Astrocyte (in vitro differentiated cells and primary cell): Measurements from ENCODE around the gene MED6. TPM values are rescaled to one million over a fixed set of nuclear protein-coding genes. Genes with fewer than 3 reads are reported as not detected.

ENCODE experiments used
- DNase-seq: peaks from one replicate; pipeline ENCODE4 v3.0.0-alpha.2; 2010; ENCODE audit warnings: low read depth
- FAIRE-seq: peaks from 2 replicates; lab custom pipeline; 2011; peaks lifted over from hg19 to GRCh38; lab: Jason Lieb, UNC
- H2AFZ ChIP-seq: 2 replicates; pipeline ENCODE4 v1.6.0; 2012; ENCODE audit warnings: low read depth, low read length, inconsistent platforms
- H3K27ac ChIP-seq: 2 replicates; pipeline ENCODE4 v1.5.1; 2011; ENCODE audit warnings: low read depth, low read length, inconsistent platforms
- H3K27me3 ChIP-seq: 2 replicates; pipeline ENCODE4 v1.6.0; 2011; ENCODE audit warnings: low read length, inconsistent platforms; ENCODE audit not compliant: insufficient read depth
- H3K36me3 ChIP-seq: 2 replicates; pipeline ENCODE4 v1.5.1; 2011; ENCODE audit warnings: low read length, inconsistent platforms; ENCODE audit not compliant: insufficient read depth
- H3K4me1 ChIP-seq: 2 replicates; pipeline ENCODE4 v1.5.1; 2011; ENCODE audit warnings: low read length, inconsistent platforms; ENCODE audit not compliant: insufficient read depth
- H3K4me2 ChIP-seq: 2 replicates; pipeline ENCODE4 v1.6.0; 2012; ENCODE audit warnings: low read length, inconsistent platforms
- H3K4me3 ChIP-seq: 2 replicates; pipeline ENCODE4 v1.5.1; 2011; ENCODE audit warnings: low read depth, mild to moderate bottlenecking, low read length, inconsistent platforms; ENCODE audit not compliant: insufficient read depth
- H3K79me2 ChIP-seq: 2 replicates; pipeline ENCODE4 v1.6.0; 2012; ENCODE audit warnings: mild to moderate bottlenecking, low read length, inconsistent platforms; ENCODE audit not compliant: insufficient read depth
- H3K9ac ChIP-seq: 2 replicates; pipeline ENCODE4 v1.6.0; 2012; ENCODE audit warnings: mild to moderate bottlenecking, low read length, inconsistent platforms
- H3K9me3 ChIP-seq: 2 replicates; pipeline ENCODE4 v1.5.1; 2012; ENCODE audit warnings: low read depth, mild to moderate bottlenecking, low read length, inconsistent platforms; ENCODE audit not compliant: insufficient read depth
- H4K20me1 ChIP-seq: 2 replicates; pipeline ENCODE4 v1.6.0; 2012; ENCODE audit warnings: low read length, inconsistent platforms; ENCODE audit not compliant: insufficient read depth
- H3K27ac Mint-ChIP-seq: one replicate; pipeline ENCODE4 v1.8.0; 2021; ENCODE audit warnings: mild to moderate bottlenecking, mixed read lengths; ENCODE audit not compliant: unreplicated experiment
- H3K27me3 Mint-ChIP-seq: one replicate; pipeline ENCODE4 v1.8.0; 2021; ENCODE audit warnings: low read depth, mixed read lengths; ENCODE audit not compliant: unreplicated experiment
- H3K36me3 Mint-ChIP-seq: one replicate; pipeline ENCODE4 v1.8.0; 2021; ENCODE audit warnings: low read depth, mixed read lengths; ENCODE audit not compliant: unreplicated experiment
- H3K4me1 Mint-ChIP-seq: one replicate; pipeline ENCODE4 v1.8.0; 2021; ENCODE audit warnings: low read depth, mixed read lengths; ENCODE audit not compliant: unreplicated experiment
- H3K4me3 Mint-ChIP-seq: one replicate; pipeline ENCODE4 v1.8.0; 2021; ENCODE audit warnings: mild to moderate bottlenecking, moderate library complexity, mixed read lengths; ENCODE audit not compliant: unreplicated experiment
- H3K9me3 Mint-ChIP-seq: one replicate; pipeline ENCODE4 v1.8.0; 2021; ENCODE audit warnings: mild to moderate bottlenecking, mixed read lengths; ENCODE audit not compliant: unreplicated experiment
- EZH2 ChIP-seq: IDR thresholded peaks from 2 replicates; pipeline ENCODE4 v1.6.1; 2012; ENCODE audit warnings: mild to moderate bottlenecking, low read length, inconsistent platforms; ENCODE audit not compliant: insufficient read depth
- total RNA-seq: library from RNA; stranded (reverse); gene quantifications from 2 replicates; pipeline ENCODE4 v1.2.1, GENCODE V29; 2021
- TF ChIP-seq, protein P1 (sequence below): IDR thresholded peaks from 2 replicates; pipeline ENCODE4 v1.5.1; 2011; ENCODE audit warnings: low read depth, mild to moderate bottlenecking, inconsistent platforms, low read length, moderate library complexity; ENCODE audit not compliant: insufficient read depth

Gene MED6
- total RNA-seq, 1 donor from 2014 or later = 43.5 TPM

DNA sequence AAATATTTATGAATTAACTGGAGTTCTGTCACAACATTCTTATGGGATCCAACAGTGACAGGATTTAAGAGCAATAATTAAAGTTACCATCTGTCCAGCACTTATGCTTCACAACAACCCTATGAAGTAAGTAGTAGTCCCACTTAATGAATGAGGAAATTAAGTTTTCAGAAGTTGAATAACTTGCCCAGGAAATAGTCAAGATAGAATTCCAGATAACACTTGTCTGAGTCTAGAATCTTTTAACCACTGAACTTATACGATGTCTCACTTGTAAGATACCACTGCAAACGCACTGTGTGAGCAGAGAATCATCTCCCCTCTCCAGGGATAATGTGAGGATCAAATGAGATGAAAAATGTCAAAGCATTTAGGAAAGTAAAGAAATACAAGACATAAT lies 38.0 kb upstream of the MED6 start:
- H3K4me1 ChIP-seq = peaks cover 12% of the 10 kb centered on the region
- peaks cover 7% of the 10 kb centered on the region for H3K4me1 Mint-ChIP-seq
- H3K4me3 ChIP-seq = no peak overlapping the region
- peaks cover 32% of the 10 kb centered on the region for H3K27me3 ChIP-seq
- DNase-seq = no peak
- peaks cover 8% of the 10 kb centered on the region for H3K27me3 Mint-ChIP-seq
- H3K79me2 ChIP-seq = no peaks in the 10 kb centered on the region
- no peak overlapping the region for H3K27ac Mint-ChIP-seq
- H3K4me2 ChIP-seq = no peak overlapping the region
- no peak overlapping the region for H2AFZ ChIP-seq
- no peaks in the 10 kb centered on the region for H3K36me3 Mint-ChIP-seq
- no peak overlapping the region for H3K4me3 Mint-ChIP-seq
- H3K9me3 Mint-ChIP-seq = peaks cover 13% of the 10 kb centered on the region
- no peaks in the 10 kb centered on the region for H3K9me3 ChIP-seq
- H3K27ac ChIP-seq = no peak overlapping the region
- no peak overlapping the region for H3K9ac ChIP-seq
- no peaks in the 10 kb centered on the region for H3K36me3 ChIP-seq
- no peak for FAIRE-seq
- TF ChIP-seq EZH2 = no peak
- TF ChIP-seq, protein P1, sequence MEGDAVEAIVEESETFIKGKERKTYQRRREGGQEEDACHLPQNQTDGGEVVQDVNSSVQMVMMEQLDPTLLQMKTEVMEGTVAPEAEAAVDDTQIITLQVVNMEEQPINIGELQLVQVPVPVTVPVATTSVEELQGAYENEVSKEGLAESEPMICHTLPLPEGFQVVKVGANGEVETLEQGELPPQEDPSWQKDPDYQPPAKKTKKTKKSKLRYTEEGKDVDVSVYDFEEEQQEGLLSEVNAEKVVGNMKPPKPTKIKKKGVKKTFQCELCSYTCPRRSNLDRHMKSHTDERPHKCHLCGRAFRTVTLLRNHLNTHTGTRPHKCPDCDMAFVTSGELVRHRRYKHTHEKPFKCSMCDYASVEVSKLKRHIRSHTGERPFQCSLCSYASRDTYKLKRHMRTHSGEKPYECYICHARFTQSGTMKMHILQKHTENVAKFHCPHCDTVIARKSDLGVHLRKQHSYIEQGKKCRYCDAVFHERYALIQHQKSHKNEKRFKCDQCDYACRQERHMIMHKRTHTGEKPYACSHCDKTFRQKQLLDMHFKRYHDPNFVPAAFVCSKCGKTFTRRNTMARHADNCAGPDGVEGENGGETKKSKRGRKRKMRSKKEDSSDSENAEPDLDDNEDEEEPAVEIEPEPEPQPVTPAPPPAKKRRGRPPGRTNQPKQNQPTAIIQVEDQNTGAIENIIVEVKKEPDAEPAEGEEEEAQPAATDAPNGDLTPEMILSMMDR = no peak
- H4K20me1 ChIP-seq = peaks cover 6% of the 10 kb centered on the region

DNA sequence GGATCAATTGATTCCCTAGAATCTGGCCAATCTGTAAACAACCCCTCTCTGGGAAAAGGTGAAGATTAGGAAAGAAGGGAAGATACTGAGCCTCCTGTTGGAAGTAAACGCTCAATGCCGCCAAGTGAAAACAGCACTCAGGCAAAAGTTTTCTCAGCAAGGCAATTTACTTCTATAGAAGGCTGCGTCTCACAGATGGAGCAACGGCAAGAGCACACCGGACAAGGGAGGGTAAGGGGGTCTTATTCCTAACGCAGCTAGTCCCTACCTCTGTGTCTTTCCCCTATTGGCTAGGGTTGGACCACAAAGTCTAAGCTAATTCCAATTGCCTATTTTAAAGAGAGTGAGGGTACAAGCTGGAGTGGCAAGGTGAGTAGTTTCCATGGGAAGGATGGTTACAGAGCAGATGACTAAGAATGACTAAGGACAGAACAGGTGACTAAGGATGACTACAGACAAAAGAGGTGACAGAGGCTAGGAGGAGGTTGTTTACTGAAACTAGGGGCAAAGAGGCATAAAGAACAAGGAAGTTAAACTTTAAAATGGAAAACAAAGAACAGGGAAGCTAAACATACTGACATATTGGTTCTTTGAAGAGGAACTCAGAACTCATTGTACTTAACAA lies 35.6 kb upstream of the MED6 start:
- TF ChIP-seq EZH2 = no peak
- TF ChIP-seq, protein P1 = no peak
- DNase-seq (no peak), FAIRE-seq (no peak)
- Histone ChIP-seq H3K27me3 (peaks cover 19% of the 10 kb centered on the region), H2AFZ (no peak overlapping the region), H3K4me2 (no peak overlapping the region), H3K4me1 (peaks cover 4% of the 10 kb centered on the region), H3K27ac (no peak overlapping the region), H3K4me3 (no peak overlapping the region), H3K9me3 (no peaks in the 10 kb centered on the region), H3K9ac (no peak overlapping the region), H3K79me2 (no peaks in the 10 kb centered on the region), H4K20me1 (peaks cover 3% of the 10 kb centered on the region), H3K36me3 (no peaks in the 10 kb centered on the region)
- Mint-ChIP-seq H3K4me3 (no peak overlapping the region), H3K4me1 (peaks cover 2% of the 10 kb centered on the region), H3K9me3 (peaks cover 13% of the 10 kb centered on the region), H3K36me3 (no peaks in the 10 kb centered on the region), H3K27me3 (peaks cover 11% of the 10 kb centered on the region), H3K27ac (no peak overlapping the region)

DNA sequence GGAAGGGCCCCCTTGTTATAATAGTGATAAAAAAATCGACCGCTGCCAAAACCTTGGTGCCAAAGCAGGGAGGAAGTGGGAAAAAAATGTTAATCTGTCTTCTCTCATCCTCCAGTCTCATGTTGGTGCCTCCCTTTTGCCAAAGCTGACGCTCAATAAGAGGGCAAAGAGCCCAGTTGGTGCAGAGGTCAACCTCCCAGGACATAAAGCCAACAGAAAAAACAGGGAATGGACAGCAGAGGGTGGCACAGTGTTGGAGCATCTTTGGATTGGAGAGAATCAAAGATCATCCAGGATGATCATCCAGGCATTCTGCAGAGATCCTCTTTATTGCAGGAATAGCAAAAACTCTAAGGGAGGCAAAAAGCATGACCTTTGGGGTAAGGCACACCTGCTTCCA lies 31.5 kb upstream of the MED6 start:
- H3K4me3 Mint-ChIP-seq = no peak overlapping the region
- Histone ChIP-seq H3K4me2 (no peak overlapping the region), H3K4me3 (no peak overlapping the region), H4K20me1 (no peaks in the 10 kb centered on the region), H3K4me1 (no peaks in the 10 kb centered on the region), H3K27ac (no peak overlapping the region), H2AFZ (no peak overlapping the region), H3K27me3 (no peaks in the 10 kb centered on the region), H3K36me3 (no peaks in the 10 kb centered on the region), H3K9me3 (no peaks in the 10 kb centered on the region), H3K79me2 (no peaks in the 10 kb centered on the region), H3K9ac (no peak overlapping the region)
- H3K9me3 Mint-ChIP-seq = peaks cover 17% of the 10 kb centered on the region
- FAIRE-seq (no peak), DNase-seq (no peak)
- no peak for TF ChIP-seq EZH2
- TF ChIP-seq, protein P1 = no peak
- peaks cover 3% of the 10 kb centered on the region for H3K27me3 Mint-ChIP-seq
- H3K4me1 Mint-ChIP-seq = no peaks in the 10 kb centered on the region
- H3K36me3 Mint-ChIP-seq = no peaks in the 10 kb centered on the region
- H3K27ac Mint-ChIP-seq = no peak overlapping the region
